Measurements from ENCODE around the gene FNBP1L.

Gene FNBP1L

DNA sequence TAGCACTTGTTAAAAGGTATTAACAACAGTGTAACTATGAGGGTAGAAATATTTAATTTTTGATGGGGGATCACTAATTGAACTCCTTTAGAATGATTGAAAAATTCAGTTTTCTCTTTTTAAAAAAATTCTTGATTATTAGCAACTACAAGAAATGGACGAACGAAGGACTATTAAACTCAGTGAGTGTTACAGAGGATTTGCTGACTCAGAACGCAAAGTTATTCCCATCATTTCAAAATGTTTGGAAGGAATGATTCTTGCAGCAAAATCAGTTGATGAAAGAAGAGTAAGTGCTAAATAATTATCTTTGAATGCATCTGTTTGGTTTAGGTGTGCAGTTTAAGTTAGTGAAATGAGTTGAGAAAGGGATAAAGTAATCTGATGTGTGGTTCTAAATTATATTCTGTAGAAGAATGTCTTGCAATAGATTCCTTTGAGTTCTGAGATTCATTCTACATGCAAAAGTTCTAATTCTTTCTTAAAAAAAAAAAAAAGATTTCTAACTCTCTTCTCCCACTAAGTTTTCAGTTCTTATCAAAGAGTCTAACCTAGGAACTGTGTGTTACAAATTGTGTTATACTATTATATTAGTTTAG is 85.0 kb downstream of the FNBP1L start:
- DNase-seq (ENCODE audit: low read depth) = no peak

DNA sequence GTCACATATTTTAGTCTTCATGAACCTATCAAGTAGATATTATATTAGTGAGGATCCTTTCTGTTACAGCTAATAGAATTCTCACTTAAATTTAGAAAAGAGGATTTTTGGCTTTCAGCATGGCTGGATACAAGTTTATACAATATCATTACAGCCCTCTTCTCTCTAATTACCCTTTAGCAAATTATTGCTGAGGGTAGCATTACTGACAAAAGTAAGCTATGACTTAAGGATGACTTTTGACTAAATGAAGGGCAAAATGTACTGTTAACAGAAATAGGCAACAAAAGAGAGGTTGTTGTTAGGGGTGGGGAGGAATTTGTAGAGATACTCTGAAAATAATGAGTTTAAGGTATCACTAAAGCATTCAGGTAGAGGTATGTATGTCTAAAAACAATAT is 85.8 kb downstream of the FNBP1L start:
- DNase-seq (ENCODE audit: low read depth) = no peak

DNA sequence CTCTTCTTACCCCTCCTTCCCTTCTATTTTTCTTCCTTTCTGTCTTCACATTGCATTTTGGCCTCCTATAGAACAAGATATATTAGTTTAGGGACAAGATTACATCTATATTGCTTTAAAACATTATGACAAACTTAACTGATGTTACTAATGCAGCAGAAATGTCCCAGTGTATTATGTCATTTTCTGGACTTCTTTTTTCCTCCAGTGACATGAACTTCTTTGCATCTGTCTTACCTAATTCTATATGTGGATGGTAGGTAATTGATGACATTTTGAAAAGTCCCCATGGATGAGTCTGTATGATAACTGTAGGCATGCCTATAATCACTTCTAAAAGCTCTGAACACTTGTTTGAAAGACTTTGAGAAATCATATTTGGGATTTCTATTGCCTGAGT is 89.5 kb downstream of the FNBP1L start:
- DNase-seq (ENCODE audit: low read depth) = no peak

DNA sequence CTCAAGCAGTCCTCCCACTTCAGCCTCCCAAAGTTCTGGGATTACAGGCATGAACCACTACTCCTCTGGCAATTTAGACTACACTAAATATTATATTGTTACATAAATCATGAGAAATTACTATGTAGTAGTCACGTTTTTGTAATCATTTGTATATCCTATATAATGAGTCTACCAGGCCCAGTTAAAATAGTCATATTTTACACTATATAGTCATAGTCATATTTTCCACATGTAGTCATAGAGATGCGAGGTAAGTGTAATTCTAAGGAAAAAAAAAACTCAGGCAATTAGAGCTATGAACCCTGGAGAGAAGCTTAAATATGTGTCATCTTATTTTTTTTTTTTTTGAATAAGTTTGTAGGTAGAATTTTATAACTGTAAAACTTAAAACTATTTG is 90.0 kb downstream of the FNBP1L start:
- peak; percentile 31 for DNase-seq (ENCODE audit: low read depth)

DNA sequence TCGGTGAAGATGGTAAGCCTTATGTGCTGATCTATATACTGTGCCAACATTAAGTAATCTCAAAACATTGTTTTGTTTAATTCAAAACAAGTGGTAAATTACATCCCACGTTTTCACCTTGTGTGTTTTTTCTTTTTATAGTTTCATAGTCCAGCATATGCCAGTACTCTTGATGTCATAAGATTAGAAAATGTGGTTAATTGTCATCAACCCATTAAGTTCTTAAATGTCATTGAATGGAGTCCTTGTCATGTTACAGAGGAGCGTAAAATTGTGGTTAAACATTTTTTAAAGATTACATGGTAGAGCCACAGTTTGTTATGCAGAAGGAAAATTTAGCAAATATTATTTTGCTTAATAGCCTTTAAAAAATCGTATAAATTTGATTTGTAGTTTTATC is 93.1 kb downstream of the FNBP1L start:
- DNase-seq (ENCODE audit: low read depth) = no peak

DNA sequence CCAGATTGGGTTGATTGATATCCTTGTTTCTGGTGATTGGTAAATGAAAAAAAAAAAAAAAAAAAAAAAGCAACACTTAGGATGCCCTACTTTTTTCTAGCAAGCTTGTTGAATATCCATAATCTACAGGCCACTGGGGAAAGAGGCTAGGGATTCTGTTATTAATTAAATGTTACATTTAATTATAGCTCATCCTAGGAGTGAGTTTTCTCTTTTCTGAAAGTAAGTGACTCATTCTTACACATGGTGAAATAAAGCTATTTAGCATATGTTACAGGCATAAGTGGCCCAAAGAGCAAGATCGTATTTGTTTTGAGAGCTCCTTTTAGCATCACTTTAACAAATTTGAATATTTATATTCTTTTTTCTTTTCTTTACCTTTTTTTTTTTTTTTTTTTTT is 94.5 kb downstream of the FNBP1L start:
- no peak for DNase-seq (ENCODE audit: low read depth)

DNA sequence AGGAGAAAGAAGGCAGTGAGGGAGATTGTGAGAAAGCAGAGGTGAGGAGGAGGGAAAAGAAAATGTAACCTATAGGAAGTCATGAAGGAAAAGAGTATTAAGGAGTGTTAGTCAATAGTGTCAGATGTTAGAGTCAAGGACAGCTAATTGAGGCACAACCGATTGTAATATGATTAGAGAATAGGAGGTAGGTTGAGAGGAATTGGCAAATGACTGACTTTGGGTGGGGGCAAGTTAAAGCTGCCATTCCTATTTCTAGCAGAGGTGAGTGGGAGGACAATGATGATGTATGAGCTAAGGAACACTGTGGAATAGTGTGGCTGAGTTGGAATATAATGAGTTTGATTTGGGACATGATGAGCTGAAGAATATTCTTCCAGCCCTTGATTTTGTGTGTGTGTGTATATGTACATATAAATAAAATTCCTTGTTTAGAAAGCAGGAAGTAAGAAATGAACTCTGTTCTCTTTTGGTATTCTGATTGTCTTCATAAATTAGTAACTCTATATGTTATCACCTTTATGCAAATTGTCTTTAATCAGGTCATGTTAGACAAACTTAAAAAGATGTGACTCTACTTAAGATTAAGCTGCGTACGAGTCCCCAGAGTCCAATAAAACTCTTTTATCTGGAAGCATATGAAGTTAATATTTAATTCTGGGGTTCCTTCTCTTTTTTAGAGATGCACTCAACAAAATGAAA is 98.4 kb downstream of the FNBP1L start:
- DNase-seq (ENCODE audit: low read depth) = no peak

DNA sequence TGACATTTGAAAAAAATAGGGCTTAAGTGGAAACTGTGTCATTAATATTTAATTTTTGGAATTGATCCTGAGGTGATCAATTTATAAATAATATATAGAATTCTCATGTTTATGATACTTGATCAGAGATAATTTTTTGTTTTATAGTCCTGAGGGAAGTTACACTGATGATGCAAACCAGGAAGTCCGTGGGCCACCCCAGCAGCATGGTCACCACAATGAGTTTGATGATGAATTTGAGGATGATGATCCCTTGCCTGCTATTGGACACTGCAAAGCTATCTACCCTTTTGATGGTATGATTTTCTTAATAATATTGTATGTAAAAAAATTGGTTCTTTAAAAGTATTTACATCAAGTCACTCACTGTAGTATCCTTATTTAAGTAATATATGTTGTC is 101.2 kb downstream of the FNBP1L start:
- no peak for DNase-seq (ENCODE audit: low read depth)

DNA sequence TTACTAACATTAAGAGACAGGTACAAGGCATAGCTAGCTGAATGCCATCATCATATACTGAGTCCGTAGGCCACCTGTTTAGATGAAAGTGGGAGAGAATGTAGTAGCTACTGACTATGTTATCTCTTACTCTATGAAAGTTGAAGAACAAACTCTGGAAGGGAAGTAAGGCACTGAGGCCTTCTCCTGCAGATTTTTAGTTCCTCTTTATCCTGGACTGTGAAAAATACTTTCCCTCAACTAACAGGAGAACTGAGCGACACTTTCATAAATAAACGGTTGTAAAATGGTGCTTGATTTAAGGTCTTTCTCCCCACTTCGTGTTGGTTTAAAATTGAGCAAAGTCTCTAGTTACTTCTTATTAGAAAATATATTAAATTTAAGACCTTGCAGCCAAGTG is 101.9 kb downstream of the FNBP1L start:
- no peak for DNase-seq (ENCODE audit: low read depth)

DNA sequence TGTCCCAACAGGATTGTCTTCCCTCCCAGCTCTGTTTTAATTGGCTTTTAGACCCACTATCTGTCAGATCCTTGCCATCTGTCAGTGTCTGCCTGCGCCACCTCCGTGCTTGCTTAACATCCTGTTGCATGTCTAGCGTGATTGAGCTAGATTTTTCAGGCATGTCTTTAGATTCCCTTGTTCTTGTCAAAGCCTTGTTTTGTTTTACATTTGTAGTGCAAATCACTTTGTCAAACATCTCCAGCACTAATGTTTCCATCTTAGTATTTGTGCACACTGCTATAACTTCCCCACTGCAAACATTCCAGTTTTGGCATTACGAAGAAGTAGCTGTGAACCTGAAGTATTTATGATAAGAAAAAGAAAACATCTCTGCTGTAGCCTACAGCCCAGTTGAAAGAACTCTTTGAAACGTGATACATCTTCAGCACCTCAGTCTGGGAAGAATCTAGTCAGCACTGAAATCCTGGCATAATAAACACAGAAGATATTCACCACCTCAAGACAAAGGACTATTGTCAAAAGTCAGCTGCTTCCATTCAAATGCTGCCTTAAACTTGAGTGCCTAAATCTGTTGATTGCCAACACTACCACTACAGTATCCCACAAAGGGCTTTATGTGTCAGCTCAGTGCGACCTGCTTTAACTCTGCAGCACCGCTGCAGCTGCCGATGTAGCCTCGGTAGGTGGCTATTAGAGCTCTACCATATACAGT is 105.0 kb downstream of the FNBP1L start:
- DNase-seq (ENCODE audit: low read depth) = peak; percentile 78

DNA sequence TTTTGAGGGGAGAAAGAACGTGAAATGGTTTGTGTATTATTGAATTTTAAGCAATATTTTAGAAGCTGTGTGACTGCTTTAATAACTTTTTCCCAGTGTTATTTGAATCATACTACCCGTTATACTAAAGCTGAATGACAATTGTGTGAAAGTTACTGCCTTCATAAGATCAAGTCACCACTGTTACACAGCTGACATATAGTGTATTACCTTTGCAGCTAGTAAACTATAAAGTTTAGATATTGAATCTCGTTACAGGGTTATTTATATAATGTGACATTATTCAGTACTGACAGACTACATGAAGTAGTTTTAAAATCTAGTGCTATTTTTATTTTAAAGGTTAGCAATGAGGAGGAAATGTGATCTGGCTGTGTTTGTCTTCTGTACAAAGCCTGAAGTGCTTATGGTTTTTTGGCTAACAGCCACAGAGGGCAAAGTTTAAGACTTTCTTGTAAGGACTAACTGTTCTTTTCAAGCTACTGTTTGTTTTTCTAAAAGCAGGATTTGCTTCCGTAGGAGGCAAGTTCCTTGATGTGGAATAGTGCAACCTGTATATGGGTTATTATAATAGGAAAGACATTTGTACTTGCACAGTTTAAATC is 106.1 kb downstream of the FNBP1L start:
- DNase-seq (ENCODE audit: low read depth) = peak; percentile 82

DNA sequence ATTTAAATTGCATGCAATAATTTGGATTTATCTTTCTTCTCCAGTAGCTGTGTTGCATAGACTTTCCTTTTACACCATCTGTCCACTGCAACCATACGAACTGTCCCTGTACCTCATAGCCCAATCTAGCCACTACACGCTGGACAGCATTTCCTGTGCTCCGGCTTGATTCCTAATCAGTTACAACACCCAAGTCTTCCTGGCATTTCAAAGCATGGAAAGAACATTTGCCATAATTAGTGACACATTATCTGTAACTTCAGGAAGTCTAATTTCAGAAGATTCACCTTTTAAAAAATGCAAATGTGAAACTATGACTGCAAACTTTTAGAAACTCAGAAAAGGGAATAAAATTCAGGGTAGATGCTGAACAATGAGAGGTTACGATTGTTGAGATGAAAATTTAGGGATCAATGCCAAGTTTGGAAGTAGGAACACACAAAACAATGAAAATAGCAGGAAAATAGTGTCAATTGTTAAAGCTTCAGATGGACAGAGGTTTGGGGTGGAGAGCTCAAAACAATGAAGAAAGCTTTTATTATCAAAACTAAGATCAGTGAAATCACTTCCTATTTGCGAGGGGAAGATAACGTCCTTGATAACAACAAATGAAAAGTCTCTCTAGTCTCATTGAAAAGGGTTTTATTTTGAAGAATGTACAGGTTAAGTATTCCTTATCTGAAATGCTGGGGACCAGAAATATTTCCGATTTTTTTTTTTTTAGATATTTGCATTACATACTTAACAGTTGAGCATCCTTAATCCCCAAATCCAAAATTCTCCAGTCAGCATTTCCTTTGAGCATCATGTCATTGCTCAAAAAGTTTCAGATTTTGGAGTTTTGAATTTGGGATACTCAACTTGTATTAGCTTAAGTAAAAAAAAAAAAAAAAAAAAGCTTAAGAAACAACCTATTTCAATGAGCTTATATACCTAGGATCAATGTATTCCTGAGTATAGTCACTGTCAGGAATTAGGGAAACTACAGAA is 107.3 kb downstream of the FNBP1L start:
- peak; percentile 19 for DNase-seq (ENCODE audit: low read depth)

DNA sequence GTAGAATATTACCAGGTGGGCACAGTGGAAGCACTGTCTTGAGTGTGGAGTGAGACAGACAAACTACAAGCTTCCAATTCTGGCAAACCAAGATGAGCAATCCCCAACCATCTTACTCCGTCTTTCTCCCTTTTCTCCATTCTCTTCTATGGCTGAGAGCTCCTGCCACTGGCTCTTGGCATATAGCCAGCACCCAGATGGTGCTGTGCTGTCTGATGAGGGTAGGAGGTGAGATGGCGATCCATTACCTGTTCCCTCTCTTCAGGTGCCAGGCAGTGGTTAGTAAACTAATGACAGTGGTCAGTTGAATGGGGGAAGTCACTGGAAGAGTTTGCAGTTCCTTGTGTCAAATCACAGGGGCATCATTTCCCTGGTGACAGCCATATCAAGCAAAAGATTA is 108.4 kb downstream of the FNBP1L start:
- DNase-seq (ENCODE audit: low read depth) = no peak

DNA sequence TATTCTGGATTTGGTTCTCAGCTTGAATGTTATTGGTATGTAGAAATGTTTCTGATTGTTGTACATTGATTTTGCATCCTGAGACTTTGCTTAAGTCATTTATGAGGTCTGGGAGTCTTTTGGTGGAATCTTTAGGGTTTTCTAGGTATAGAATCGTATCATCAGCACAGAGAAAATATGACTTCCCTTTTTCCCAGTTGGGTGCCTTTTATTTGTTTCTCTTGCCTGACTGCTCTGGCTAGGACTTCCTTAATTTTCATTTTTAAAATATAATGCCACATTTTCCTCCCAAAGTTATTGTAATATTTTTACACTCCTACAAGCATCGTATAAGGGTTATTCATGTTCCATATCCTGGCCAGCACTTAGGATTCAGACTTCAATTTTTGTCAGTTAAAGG is 111.1 kb downstream of the FNBP1L start:
- no peak for DNase-seq (ENCODE audit: low read depth)

DNA sequence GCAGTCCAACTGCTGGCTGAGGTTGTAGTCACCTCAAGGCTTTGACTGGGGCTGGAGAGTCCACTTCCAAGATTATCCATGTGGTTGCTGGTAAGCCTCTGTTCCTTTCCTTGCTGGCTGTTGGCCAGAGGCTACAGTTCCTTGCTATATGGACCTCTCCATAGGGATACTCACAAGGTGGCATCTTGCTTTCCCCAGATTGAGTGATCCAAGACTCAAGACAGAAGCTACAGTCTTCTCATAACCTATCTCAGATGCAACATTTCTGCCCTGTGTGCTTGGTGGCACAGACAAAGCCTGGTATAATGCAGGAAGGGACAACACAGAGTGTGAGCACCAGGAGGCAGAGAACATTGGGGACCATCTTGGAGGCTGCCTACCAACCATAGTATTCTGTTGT is 111.8 kb downstream of the FNBP1L start:
- DNase-seq (ENCODE audit: low read depth) = no peak

DNA sequence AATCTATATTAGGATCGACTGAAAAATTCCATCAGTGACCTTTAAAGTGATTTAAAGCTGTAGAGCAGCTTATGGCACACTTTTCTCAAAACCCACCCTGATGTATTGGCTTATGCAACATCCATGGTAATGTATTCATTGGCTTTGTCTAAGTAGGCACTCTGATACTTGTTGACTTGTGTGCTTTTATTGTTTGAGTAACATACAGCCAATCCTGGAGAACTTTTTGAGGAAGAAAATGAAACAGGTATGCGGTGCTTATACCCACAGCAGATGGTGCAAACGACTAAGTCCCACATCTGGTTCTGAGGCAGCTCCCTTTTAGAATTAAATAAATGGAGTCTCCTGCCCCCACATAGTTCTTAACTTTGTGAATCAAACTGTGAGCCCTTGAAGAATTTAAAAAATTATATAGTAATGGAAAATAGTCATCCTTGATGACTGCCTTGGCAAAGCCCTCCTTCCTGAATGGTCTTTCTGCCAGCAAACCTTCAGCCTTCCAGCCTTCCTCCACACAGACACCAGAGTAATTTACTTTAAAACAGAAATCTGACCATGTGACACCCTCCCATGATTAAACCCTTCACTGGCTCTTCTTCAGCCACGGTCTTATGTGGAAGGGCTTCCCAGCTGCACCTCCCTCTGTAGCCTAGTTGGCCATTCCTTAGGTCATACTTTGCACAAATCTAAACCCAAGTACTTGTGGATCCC is 117.7 kb downstream of the FNBP1L start:
- peak; percentile 65 for DNase-seq (ENCODE audit: low read depth)

DNA sequence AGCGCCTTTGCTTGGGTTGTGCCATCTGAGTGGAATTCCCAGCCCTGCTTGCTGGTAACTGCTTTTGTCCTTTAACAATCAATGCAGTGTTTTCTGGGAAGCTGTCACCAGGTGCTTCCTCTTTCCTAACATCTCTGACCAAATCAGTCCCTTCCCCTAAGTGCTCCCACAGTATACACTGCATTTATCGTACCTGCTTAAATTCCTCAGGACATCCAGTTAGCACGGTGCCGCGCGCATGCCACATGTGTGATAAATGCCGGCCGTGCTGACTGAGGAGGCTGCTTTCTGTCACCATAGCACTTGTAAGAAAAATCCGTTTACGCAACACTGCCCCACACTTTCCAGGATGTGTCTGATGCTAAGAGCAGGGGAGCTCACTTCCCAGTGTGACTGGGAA is 118.3 kb downstream of the FNBP1L start:
- peak; percentile 77 for DNase-seq (ENCODE audit: low read depth)

DNA sequence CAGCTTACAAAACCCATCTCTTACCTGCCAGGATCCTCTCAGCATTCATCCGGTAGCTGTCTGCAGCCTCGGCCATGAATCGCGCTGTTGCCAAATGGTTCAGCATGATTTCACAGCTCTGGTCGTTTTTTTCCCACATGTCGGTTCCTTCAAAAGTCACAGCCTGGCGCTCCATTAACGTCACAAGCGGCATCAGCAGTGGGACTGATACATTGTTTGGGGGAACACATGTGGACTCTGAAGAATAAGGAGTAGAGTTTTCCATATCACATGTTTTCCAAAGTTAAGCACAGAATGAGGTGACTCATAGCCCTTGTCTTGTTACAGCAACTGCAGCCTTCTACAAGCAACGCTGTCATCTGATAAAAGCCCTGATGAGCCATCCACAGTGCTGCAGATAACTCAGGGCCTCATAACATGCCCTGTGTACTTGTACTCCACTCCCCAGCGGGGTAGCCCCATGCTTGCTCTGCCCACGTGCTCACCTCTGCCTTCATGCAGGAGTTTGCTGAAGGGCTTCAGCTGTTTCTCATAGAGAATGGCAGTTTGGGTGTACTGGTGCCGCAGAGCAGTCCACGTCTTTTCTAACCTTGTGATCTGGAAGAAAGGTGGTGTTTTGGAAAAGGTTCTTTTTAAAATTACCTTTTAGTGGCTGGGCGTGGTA is 119.5 kb downstream of the FNBP1L start:
- peak; percentile 100 for DNase-seq (ENCODE audit: low read depth)

DNA sequence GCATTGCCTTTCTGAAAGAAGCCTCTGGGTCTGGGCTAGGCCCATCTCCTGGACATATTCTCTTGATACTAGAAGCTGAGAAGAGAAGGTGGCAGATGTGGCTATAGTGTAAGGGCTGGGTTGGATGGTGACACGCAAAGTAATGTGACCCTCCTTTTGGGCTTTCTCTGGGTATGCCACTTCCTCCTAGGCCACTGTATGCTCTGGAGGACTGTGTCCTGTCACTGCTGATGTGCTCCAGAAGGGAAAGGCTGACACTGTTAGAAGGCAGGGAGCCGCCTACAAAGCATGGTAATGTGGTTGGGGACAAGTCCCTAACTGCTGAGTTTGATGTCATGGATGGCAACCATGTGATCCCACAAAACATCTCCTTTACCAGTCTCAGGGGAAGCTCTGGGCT is 121.6 kb downstream of the FNBP1L start:
- DNase-seq (ENCODE audit: low read depth) = no peak

DNA sequence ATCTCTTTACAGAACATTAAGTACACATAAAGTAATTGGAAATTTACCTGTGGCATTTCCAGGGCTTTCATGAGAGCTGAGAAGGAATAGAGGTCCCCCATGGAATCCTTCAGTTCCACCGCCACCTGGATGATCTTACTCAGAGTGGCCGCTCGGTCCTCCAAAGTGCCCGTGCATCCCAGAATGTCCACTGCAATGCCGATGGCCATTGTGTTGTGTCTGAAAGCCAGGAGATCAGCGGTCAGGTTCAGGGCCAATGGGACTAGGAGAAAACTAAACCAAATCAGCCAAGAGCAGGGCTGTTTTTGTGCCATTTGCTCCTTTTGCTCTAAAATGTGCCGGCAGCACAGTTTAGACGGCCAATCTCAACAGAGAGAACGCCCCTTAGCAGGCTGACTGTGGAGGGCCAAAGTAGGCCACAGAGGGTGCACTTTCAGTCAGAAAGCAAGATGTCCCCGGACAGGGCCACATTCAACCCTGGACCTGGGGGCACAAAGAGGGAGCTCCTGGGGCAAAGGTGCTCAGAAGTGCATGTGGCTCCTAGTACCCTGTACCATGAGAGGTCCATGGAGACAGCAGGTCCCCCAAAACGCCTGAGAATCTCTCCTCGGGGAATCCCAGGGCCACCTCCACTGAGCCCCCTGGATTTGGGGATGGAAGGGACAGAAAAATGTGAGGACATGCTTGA is 123.8 kb downstream of the FNBP1L start:
- DNase-seq (ENCODE audit: low read depth) = no peak
